Measurements from ENCODE around the gene JOSD1. TPM values are rescaled to one million over a fixed set of nuclear protein-coding genes. Genes with fewer than 3 reads are reported as not detected.

The JOSD1 gene
- total and polyA plus RNA-seq, 10 of the 15 experiments (the other 5 are each of a cell fraction or from before 2014, with no cell fraction given): 6.2 to 54.6 (median 40.5) TPM

DNA sequence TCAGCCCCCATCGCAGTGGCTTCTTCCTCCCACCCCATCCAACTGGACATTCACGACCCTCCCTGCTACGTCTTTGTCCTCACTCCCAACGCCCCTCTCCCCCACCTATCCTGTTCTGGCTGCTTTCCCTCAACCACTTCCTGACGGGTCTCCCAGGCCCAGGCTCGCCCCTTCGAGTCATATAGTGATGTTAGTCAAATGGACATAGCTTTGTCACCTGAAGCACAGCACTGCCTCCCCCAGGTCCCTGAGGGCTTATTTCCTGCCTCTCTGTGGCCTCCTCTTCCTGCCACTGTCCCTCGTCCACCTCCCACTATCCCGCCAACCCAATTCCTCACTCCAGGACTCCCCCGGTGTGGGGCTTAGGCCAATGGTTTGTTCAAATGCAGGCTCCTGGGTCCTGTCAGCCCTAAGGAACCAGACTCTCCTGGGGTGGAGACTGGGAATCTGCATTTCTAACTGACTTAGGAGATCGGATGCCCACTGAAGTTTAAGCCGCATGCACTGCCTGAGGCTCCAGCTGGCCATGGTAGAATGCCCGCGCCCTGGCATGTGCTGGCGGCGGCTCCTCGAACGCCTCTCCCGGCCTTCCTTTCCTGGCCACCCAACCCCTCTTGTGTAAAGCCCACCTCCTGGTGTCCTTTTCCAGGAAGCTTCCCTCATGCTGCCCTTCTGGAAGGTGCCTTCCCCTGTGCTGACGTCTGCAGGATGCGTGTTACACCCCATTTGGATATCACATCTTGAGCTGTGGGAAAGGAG lies 36.7 kb upstream of the JOSD1 start:
- Histone ChIP-seq H3K4me1 (ENCODE audit: control insufficient read depth, insufficient read depth, low read length) (no peaks in the 10 kb centered on the region), H3K9me3 (replicated peaks; ENCODE audit: control insufficient read depth, insufficient read depth, low read length) (no peaks in the 10 kb centered on the region), H3K36me3 (ENCODE audit: control insufficient read depth in 2 of 2, insufficient read depth in 2 of 2, low read length in 1 of 2) (peaks cover 26 to 64% of the 10 kb centered on the region in 2 experiments), H2AFZ (ENCODE audit: control insufficient read depth, low read depth, low read length) (no peak overlapping the region), H4K20me1 (ENCODE audit: control insufficient read depth, insufficient read depth) (peaks cover 2% of the 10 kb centered on the region; the same call in 1 of the 2 replicates), H3K27ac (ENCODE audit: control insufficient read depth, insufficient read depth) (no peak overlapping the region), H3K9ac (ENCODE audit: control insufficient read depth, insufficient read depth, low read length) (no peak overlapping the region), H3K4me2 (ENCODE audit: control insufficient read depth, insufficient read depth) (no peak overlapping the region), H3K4me3 (no peak overlapping the region), H3K27me3 (replicated peaks in 1 of 2; ENCODE audit: control insufficient read depth in 2 of 2, insufficient read depth in 2 of 2, low read length in 1 of 2) (no peaks in the 10 kb centered on the region), H3K79me2 (ENCODE audit: control insufficient read depth, insufficient read depth, low read length) (no peaks in the 10 kb centered on the region)
- ChIA-PET RAD21 (ENCODE audit: unreplicated experiment) (no interaction called here), SMC1A (ENCODE audit: uncharacterized antibody, unreplicated experiment) (no interaction called here), POLR2A (no interaction called here), CTCF (interaction anchor here (1.3 kb wide), 1 partner anchor 29 kb away, joined by 3 read pairs; no protein-coding TSS in a partner anchor)
- WGBS (ENCODE audit: insufficient coverage, insufficient replicate concordance, low lambda C conversion rate, missing lambda C conversion rate): 71% methylated on average over 21 of the region's 21 CpGs
- DNase-seq (ENCODE audit: low read depth, low spot score): no peak
- TF ChIP-seq ZNF384 (IDR thresholded peaks at IDR 0.05; ENCODE audit: borderline replicate concordance, low read depth, low read length) (no peak), MEF2A (IDR thresholded peaks at IDR 0.05; ENCODE audit: insufficient read depth, low read depth, low read length) (no peak), POLR2A (IDR thresholded peaks at IDR 0.05; ENCODE audit: low read depth, low read length) (peak; percentile 57), POLR2AphosphoS5 (IDR thresholded peaks at IDR 0.05; ENCODE audit: low read length) (peak; percentile 19; the same call in 1 of the 2 replicates)
- TF ChIP-seq, protein P1, sequence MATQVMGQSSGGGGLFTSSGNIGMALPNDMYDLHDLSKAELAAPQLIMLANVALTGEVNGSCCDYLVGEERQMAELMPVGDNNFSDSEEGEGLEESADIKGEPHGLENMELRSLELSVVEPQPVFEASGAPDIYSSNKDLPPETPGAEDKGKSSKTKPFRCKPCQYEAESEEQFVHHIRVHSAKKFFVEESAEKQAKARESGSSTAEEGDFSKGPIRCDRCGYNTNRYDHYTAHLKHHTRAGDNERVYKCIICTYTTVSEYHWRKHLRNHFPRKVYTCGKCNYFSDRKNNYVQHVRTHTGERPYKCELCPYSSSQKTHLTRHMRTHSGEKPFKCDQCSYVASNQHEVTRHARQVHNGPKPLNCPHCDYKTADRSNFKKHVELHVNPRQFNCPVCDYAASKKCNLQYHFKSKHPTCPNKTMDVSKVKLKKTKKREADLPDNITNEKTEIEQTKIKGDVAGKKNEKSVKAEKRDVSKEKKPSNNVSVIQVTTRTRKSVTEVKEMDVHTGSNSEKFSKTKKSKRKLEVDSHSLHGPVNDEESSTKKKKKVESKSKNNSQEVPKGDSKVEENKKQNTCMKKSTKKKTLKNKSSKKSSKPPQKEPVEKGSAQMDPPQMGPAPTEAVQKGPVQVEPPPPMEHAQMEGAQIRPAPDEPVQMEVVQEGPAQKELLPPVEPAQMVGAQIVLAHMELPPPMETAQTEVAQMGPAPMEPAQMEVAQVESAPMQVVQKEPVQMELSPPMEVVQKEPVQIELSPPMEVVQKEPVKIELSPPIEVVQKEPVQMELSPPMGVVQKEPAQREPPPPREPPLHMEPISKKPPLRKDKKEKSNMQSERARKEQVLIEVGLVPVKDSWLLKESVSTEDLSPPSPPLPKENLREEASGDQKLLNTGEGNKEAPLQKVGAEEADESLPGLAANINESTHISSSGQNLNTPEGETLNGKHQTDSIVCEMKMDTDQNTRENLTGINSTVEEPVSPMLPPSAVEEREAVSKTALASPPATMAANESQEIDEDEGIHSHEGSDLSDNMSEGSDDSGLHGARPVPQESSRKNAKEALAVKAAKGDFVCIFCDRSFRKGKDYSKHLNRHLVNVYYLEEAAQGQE (IDR thresholded peaks at IDR 0.05; ENCODE audit: low read depth, low read length): no peak
- ATAC-seq: no peak
- no TSS peak for BruUV-seq (replicated peaks)
- intact Hi-C loops (cut with micrococcal nuclease; ENCODE audit: unreplicated experiment) (no loop called here), in situ Hi-C loops (cut with MboI) (no loop called here)
- FAIRE-seq: no peak
